Retinal pigment epithelial cell (primary cell): ENCODE data around the gene HNRNPH1.

ENCODE experiments used
- DNase-seq: peaks from one replicate; pipeline ENCODE4 v3.0.0-alpha.2; 2010; ENCODE audit warnings: low read depth
- H3K4me3 ChIP-seq: 2 replicates; pipeline ENCODE4 v1.5.1; 2011; ENCODE audit warnings: mild to moderate bottlenecking, low read length, control low read depth, moderate library complexity
- CTCF ChIP-seq: conservative IDR thresholded peaks from 2 replicates; pipeline ENCODE4 v1.5.1; 2011; ENCODE audit warnings: low read depth, low read length, control low read depth, inconsistent platforms

Gene HNRNPH1

GRCh38 chr5:179599100-179599499 lies 24.4 kb downstream of the HNRNPH1 start:
- DNase-seq: no peak
- no peak for TF ChIP-seq CTCF
- H3K4me3 ChIP-seq: no peak overlapping the region

- DNase-seq: no peak
- no peak overlapping the region for H3K4me3 ChIP-seq
- no peak for TF ChIP-seq CTCF
These were observed 27.1 kb downstream of the HNRNPH1 start for GRCh38 chr5:179596421-179596820.

- no peak for DNase-seq
- no peak overlapping the region for H3K4me3 ChIP-seq
- no peak for TF ChIP-seq CTCF
These were observed 27.6 kb downstream of the HNRNPH1 start for GRCh38 chr5:179595916-179596315.

- H3K4me3 ChIP-seq: no peak overlapping the region
- DNase-seq: no peak
- no peak for TF ChIP-seq CTCF
These were observed 35.3 kb downstream of the HNRNPH1 start for GRCh38 chr5:179588166-179588565.

GRCh38 chr5:179585941-179586401 lies 37.5 kb downstream of the HNRNPH1 start:
- TF ChIP-seq CTCF: no peak
- DNase-seq: no peak
- H3K4me3 ChIP-seq: no peak overlapping the region

- no peak overlapping the region for H3K4me3 ChIP-seq
- DNase-seq: no peak
- TF ChIP-seq CTCF: no peak
These were observed 46.0 kb downstream of the HNRNPH1 start for GRCh38 chr5:179577286-179577960.

GRCh38 chr5:179572386-179572785 lies 51.1 kb downstream of the HNRNPH1 start:
- no peak for TF ChIP-seq CTCF
- no peak for DNase-seq
- H3K4me3 ChIP-seq: no peak overlapping the region
